ENCODE results near the gene PBLD. TPM values are rescaled to one million over a fixed set of nuclear protein-coding genes. Genes with fewer than 3 reads are reported as not detected.

The PBLD gene
- total RNA-seq, 1 donor from 2014 or later = 2.4 TPM

DNA sequence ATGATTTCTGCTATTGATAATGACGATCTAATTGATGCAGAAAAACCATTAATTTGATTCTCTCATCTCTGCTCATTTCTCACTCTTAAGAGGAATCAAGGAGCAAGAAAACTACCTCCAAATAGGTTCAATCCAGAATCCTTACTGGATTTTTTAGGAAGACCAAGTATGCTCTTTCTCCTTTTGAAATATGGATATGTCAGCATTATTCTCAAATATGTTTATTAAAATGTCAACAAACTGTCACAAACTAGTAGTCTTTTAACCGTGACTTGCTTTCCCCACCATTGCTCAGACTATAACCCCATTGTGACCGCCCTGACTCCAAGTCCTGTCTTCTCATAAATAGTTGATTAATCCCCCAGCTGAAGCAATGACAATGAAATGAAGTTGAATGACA lies 99.7 kb downstream of the PBLD start:
- no peak for ATAC-seq

Other genes starting within 250 kb of the PBLD start
- 0.08 TPM for gene MYPN, start 223.4 kb downstream of the PBLD start, total RNA-seq
- gene ATOH7, start 100.8 kb downstream of the PBLD start, total RNA-seq = not detected
- gene HNRNPH3, start 864 bp downstream of the PBLD start, total RNA-seq = 35.8 TPM
- gene RUFY2, start 74.3 kb upstream of the PBLD start, total RNA-seq = 12.2 TPM
- 4.6 TPM for gene DNA2, start 139.0 kb upstream of the PBLD start, total RNA-seq
- 11.4 TPM for gene SLC25A16, start 194.6 kb upstream of the PBLD start, total RNA-seq
- gene TET1, start 227.4 kb upstream of the PBLD start, total RNA-seq = 0.56 TPM